Measurements from ENCODE around the gene HELZ. TPM values are rescaled to one million over a fixed set of nuclear protein-coding genes. Genes with fewer than 3 reads are reported as not detected.

Gene HELZ
- polyA plus RNA-seq, 1 of the 3 experiments (the other 2 are of a cell fraction) = 4.3 TPM

DNA sequence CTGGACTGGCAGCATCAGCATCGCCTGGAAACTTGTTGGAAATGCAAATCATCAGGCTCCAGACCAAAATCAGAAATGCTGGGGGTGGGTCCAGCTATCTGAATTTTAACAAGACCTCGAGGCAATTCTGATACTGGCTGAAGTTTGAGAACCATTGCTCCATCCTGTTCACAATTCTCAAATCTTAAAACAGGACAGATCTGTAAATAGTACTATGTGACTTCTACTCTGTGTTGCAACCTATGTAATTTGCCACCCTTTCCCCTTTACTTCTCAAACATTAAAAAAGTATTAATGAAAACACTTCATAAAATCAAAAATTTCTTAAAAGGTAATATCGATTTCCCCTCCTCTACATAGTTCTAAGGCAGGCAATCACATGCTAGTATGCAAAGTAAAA is 172.1 kb downstream of the HELZ start:
- Histone ChIP-seq H3K4me3 (ENCODE audit: low read depth in 2 of 2, low read length in 1 of 2) (no peak overlapping the region), H3K9me2 (no peaks in the 10 kb centered on the region), H3K4me1 (ENCODE audit: control insufficient read depth in 1 of 2, insufficient read depth in 2 of 2, low read depth in 1 of 2, low read length in 1 of 2) (peaks cover 0 to 12% of the 10 kb centered on the region in 2 experiments; a peak in 2 of 4 replicates), H3K79me2 (ENCODE audit: insufficient read depth) (no peaks in the 10 kb centered on the region), H3K4me2 (no peak overlapping the region), H3K9me3 (no peaks in the 10 kb centered on the region), H3K27ac (ENCODE audit: low read depth in 2 of 2, low read length in 1 of 2) (no peak overlapping the region), H4K20me1 (ENCODE audit: insufficient read depth) (no peaks in the 10 kb centered on the region), H3F3A (replicated peaks; ENCODE audit: insufficient read depth) (peaks cover 3% of the 10 kb centered on the region), H3K9ac (no peak overlapping the region), H3K36me3 (replicated peaks in 1 of 2; ENCODE audit: control insufficient read depth in 1 of 2, insufficient read depth in 2 of 2, low read length in 1 of 2) (peaks cover 34 to 61% of the 10 kb centered on the region in 2 experiments), H3K27me3 (ENCODE audit: insufficient read depth) (no peaks in the 10 kb centered on the region), H2AFZ (ENCODE audit: low read depth) (no peak overlapping the region)
- CTCF ChIA-PET = interaction anchor here (1.0 kb wide), 1 partner anchor 40 kb away, joined by 3 read pairs; no protein-coding TSS in a partner anchor
- no peak for DNase-seq
- TF ChIP-seq CHD2 (IDR thresholded peaks at IDR 0.05; ENCODE audit: low read length, partially characterized antibody) = no peak
- TF ChIP-seq, protein P1, sequence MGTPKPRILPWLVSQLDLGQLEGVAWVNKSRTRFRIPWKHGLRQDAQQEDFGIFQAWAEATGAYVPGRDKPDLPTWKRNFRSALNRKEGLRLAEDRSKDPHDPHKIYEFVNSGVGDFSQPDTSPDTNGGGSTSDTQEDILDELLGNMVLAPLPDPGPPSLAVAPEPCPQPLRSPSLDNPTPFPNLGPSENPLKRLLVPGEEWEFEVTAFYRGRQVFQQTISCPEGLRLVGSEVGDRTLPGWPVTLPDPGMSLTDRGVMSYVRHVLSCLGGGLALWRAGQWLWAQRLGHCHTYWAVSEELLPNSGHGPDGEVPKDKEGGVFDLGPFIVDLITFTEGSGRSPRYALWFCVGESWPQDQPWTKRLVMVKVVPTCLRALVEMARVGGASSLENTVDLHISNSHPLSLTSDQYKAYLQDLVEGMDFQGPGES (IDR thresholded peaks at IDR 0.05; ENCODE audit: low read depth, low read length) = no peak
- WGBS (ENCODE audit: low lambda C conversion rate) = 77% methylated on average over 3 of the region's 3 CpGs
- POLR2A ChIA-PET = no interaction called here

DNA sequence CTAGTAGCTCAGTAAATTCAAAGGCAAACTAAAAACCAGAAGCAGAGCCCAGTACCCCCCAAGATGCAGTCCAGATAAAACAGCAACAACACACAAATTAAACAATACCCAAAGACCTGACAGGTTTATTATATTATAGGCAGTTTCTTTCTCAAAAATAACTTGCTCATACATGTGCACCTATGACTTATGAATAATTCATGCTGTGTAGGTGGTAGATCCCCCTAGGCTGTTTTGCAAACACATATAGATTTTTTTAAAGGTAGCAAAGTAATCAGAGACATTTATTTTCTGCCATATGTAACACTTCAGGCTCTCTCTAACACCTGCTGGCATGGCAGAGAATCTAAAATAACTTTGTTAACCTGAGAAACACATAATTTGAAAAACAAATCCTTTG is 173.4 kb downstream of the HELZ start:
- no peaks in the 10 kb centered on the region for H3K9me2 ChIP-seq
- H3K4me1 ChIP-seq (ENCODE audit: control insufficient read depth in 1 of 2, insufficient read depth in 2 of 2, low read depth in 1 of 2, low read length in 1 of 2) = peaks cover 0 to 17% of the 10 kb centered on the region in 2 experiments; a peak in 2 of 4 replicates
- POLR2A ChIA-PET = no interaction called here
- H3K9ac ChIP-seq = no peak overlapping the region
- no peaks in the 10 kb centered on the region for H3K79me2 ChIP-seq (ENCODE audit: insufficient read depth)
- DNase-seq = no peak
- no peaks in the 10 kb centered on the region for H4K20me1 ChIP-seq (ENCODE audit: insufficient read depth)
- H3K4me2 ChIP-seq = no peak overlapping the region
- no peaks in the 10 kb centered on the region for H3K9me3 ChIP-seq
- H3K4me3 ChIP-seq (ENCODE audit: low read depth in 2 of 2, low read length in 1 of 2) = no peak overlapping the region
- H3F3A ChIP-seq (replicated peaks; ENCODE audit: insufficient read depth) = peaks cover 3% of the 10 kb centered on the region
- peaks cover 21 to 49% of the 10 kb centered on the region in 2 experiments for H3K36me3 ChIP-seq (replicated peaks in 1 of 2; ENCODE audit: control insufficient read depth in 1 of 2, insufficient read depth in 2 of 2, low read length in 1 of 2)
- H2AFZ ChIP-seq (ENCODE audit: low read depth) = no peak overlapping the region
- H3K27me3 ChIP-seq (ENCODE audit: insufficient read depth) = no peaks in the 10 kb centered on the region
- CTCF ChIA-PET = interaction anchor here (1.4 kb wide), 1 partner anchor 10 kb away, joined by 4 read pairs; no protein-coding TSS in a partner anchor
- no peak for TF ChIP-seq RAD21 (IDR thresholded peaks at IDR 0.05; ENCODE audit: low read length)
- TF ChIP-seq NRF1 (IDR thresholded peaks at IDR 0.05; ENCODE audit: low read depth, low read length) = no peak
- TF ChIP-seq FOXM1 (IDR thresholded peaks at IDR 0.05; ENCODE audit: low read depth) = no peak
- no peak for TF ChIP-seq EZH2phosphoT487 (IDR thresholded peaks at IDR 0.05; ENCODE audit: borderline replicate concordance, low read depth)
- no peak for TF ChIP-seq EP300 (IDR thresholded peaks at IDR 0.05; ENCODE audit: borderline replicate concordance in 1 of 2, low read depth in 1 of 2, low read length in 1 of 2)
- TF ChIP-seq GABPA (IDR thresholded peaks at IDR 0.05; ENCODE audit: low read depth) = no peak
- TF ChIP-seq NFIC (IDR thresholded peaks at IDR 0.05; ENCODE audit: borderline replicate concordance) = no peak
- no peak for TF ChIP-seq MXI1 (IDR thresholded peaks at IDR 0.05; ENCODE audit: low read depth, low read length)
- TF ChIP-seq SMC3 (IDR thresholded peaks at IDR 0.05; ENCODE audit: low read depth, low read length) = no peak
- H3K27ac ChIP-seq (ENCODE audit: low read depth in 2 of 2, low read length in 1 of 2) = no peak overlapping the region
